SK-N-SH treated with all-trans-retinoic acid at 6 μM for 48 hours (cell line): ENCODE measurements around the gene ESF1.

Experiments used
- ATAC-seq: fragments of 200-7000 bp; cut with Tn5 transposase; 3 replicates; pipeline ENCODE4 v1.9.1; 2020; ENCODE audit warnings: mild to moderate bottlenecking, moderate library complexity
- ARNTL ChIP-seq: fragments of 450-650 bp; formaldehyde crosslinking; IDR thresholded peaks from 2 replicates; pipeline ENCODE4 v1.5.0; 2020; ENCODE audit warnings: low read depth, mild to moderate bottlenecking, moderate library complexity, borderline replicate concordance
- BACH2 ChIP-seq: fragments of 250-450 bp; sonication (Bioruptor Pico); IDR thresholded peaks from 2 replicates; pipeline ENCODE4 v1.9.0; 2021; ENCODE audit warnings: mild to moderate bottlenecking, borderline replicate concordance
- CREB5 ChIP-seq: fragments of 250-450 bp; sonication (Bioruptor Pico); IDR thresholded peaks from 2 replicates; pipeline ENCODE4 v1.5.1; 2020; ENCODE audit warnings: low read depth, mild to moderate bottlenecking, moderate library complexity
- CSDC2 ChIP-seq: fragments of 250-450 bp; sonication (Bioruptor Pico); IDR thresholded peaks from 2 replicates; pipeline ENCODE4 v1.5.0; 2020; ENCODE audit warnings: mild to moderate bottlenecking, moderate library complexity
- CSRNP3 ChIP-seq: fragments of 250-450 bp; sonication (Bioruptor Pico); IDR thresholded peaks from 2 replicates; pipeline ENCODE4 v1.5.1; 2021; ENCODE audit warnings: mild to moderate bottlenecking, moderate library complexity
- ESRRG ChIP-seq: fragments of 250-450 bp; sonication (Bioruptor Pico); IDR thresholded peaks from 2 replicates; pipeline ENCODE4 v1.6.1; 2021; ENCODE audit warnings: mild to moderate bottlenecking
- GLIS3 ChIP-seq: fragments of 250-450 bp; sonication (Bioruptor Pico); IDR thresholded peaks from 2 replicates; pipeline ENCODE4 v1.5.0; 2020; ENCODE audit warnings: mild to moderate bottlenecking, moderate library complexity
- ISL1 ChIP-seq: fragments of 250-450 bp; sonication (Bioruptor Pico); IDR thresholded peaks from 2 replicates; pipeline ENCODE4 v2.1.2; 2022; ENCODE audit warnings: mild to moderate bottlenecking, moderate library complexity
- OSR1 ChIP-seq: fragments of 250-450 bp; sonication (Bioruptor Pico); IDR thresholded peaks from 2 replicates; pipeline ENCODE4 v1.8.0; 2022; ENCODE audit warnings: moderate library complexity, mild to moderate bottlenecking, inconsistent platforms
- PATZ1 ChIP-seq: fragments of 250-450 bp; sonication (Bioruptor Pico); IDR thresholded peaks from 2 replicates; pipeline ENCODE4 v1.8.0; 2020; ENCODE audit warnings: mild to moderate bottlenecking, moderate library complexity, borderline replicate concordance
- POU6F1 ChIP-seq: fragments of 250-450 bp; sonication (Bioruptor Pico); IDR thresholded peaks from 2 replicates; pipeline ENCODE4 v1.8.0; 2021; ENCODE audit warnings: low read depth, mild to moderate bottlenecking, moderate library complexity, borderline replicate concordance
- PPARA ChIP-seq: fragments of 250-450 bp; sonication (Bioruptor Pico); IDR thresholded peaks from 2 replicates; pipeline ENCODE4 v1.5.0; 2020; ENCODE audit warnings: mild to moderate bottlenecking, borderline replicate concordance
- RARB ChIP-seq: fragments of 250-450 bp; sonication (Bioruptor Pico); IDR thresholded peaks from 2 replicates; pipeline ENCODE4 v1.8.0; 2021; ENCODE audit warnings: mild to moderate bottlenecking, moderate library complexity
- SNAI2 ChIP-seq: fragments of 250-450 bp; sonication (Bioruptor Pico); IDR thresholded peaks from 2 replicates; pipeline ENCODE4 v1.5.0; 2020; ENCODE audit warnings: mild to moderate bottlenecking, moderate library complexity
- TCF4 ChIP-seq: fragments of 250-450 bp; sonication (Bioruptor Pico); IDR thresholded peaks from 2 replicates; pipeline ENCODE4 v1.8.0; 2021; ENCODE audit warnings: mild to moderate bottlenecking, moderate library complexity, borderline replicate concordance
- TOX ChIP-seq: fragments of 250-450 bp; sonication (Bioruptor Pico); IDR thresholded peaks from 2 replicates; pipeline ENCODE4 v1.8.0; 2021; ENCODE audit warnings: mild to moderate bottlenecking, moderate library complexity, borderline replicate concordance
- TSHZ2 ChIP-seq: fragments of 250-450 bp; sonication (Bioruptor Pico); IDR thresholded peaks from 2 replicates; pipeline ENCODE4 v1.5.0; 2020; ENCODE audit warnings: mild to moderate bottlenecking, moderate library complexity
- ZC3H10 ChIP-seq: fragments of 250-450 bp; sonication (Bioruptor Pico); IDR thresholded peaks from 2 replicates; pipeline ENCODE4 v1.5.1; 2021; ENCODE audit warnings: mild to moderate bottlenecking, moderate library complexity
- ZFP3 ChIP-seq: fragments of 250-450 bp; sonication (Bioruptor Pico); IDR thresholded peaks from 2 replicates; pipeline ENCODE4 v1.5.0; 2020; ENCODE audit warnings: mild to moderate bottlenecking, moderate library complexity
- ZFP30 ChIP-seq: fragments of 450-650 bp; formaldehyde crosslinking; IDR thresholded peaks from 2 replicates; pipeline ENCODE4 v1.5.0; 2022; ENCODE audit warnings: mild to moderate bottlenecking, moderate library complexity
- ZNF70 ChIP-seq: fragments of 450-650 bp; formaldehyde crosslinking; IDR thresholded peaks from 2 replicates; pipeline ENCODE4 v1.5.0; 2020; ENCODE audit warnings: mild to moderate bottlenecking, moderate library complexity
- ZNF8 ChIP-seq: fragments of 450-650 bp; formaldehyde crosslinking; IDR thresholded peaks from 2 replicates; pipeline ENCODE4 v1.5.0; 2020; ENCODE audit warnings: mild to moderate bottlenecking, moderate library complexity

The ESF1 gene

GRCh38 chr20:13683833-13684232, 100.9 kb downstream of the ESF1 start:
- TF ChIP-seq GLIS3 (CRISPR knock-in tag) (no peak), OSR1 (CRISPR knock-in tag) (no peak), CSRNP3 (no peak), SNAI2 (no peak), PPARA (CRISPR knock-in tag) (no peak), TOX (CRISPR knock-in tag) (no peak), ZFP30 (CRISPR knock-in tag) (no peak), BACH2 (CRISPR knock-in tag) (no peak), CREB5 (no peak), POU6F1 (CRISPR knock-in tag) (no peak), ESRRG (CRISPR knock-in tag) (no peak), CSDC2 (CRISPR knock-in tag) (no peak)
- no peak for ATAC-seq

GRCh38 chr20:13681248-13682125, 103.2 kb downstream of the ESF1 start:
- no peak for ATAC-seq
- TF ChIP-seq ZNF8 (CRISPR knock-in tag) (no peak), PATZ1 (CRISPR knock-in tag) (no peak), BACH2 (CRISPR knock-in tag) (no peak), POU6F1 (CRISPR knock-in tag) (no peak), PPARA (CRISPR knock-in tag) (no peak), ISL1 (CRISPR knock-in tag) (no peak)

- ATAC-seq = no peak
- no peak for TF ChIP-seq TOX (CRISPR knock-in tag)
- no peak for TF ChIP-seq ZNF70 (CRISPR knock-in tag)
- TF ChIP-seq BACH2 (CRISPR knock-in tag) = no peak
- no peak for TF ChIP-seq SNAI2
- no peak for TF ChIP-seq ZFP30 (CRISPR knock-in tag)
- TF ChIP-seq ARNTL (CRISPR knock-in tag) = no peak
- TF ChIP-seq ESRRG (CRISPR knock-in tag) = no peak
- no peak for TF ChIP-seq ZC3H10
- no peak for TF ChIP-seq TCF4 (CRISPR knock-in tag)
- TF ChIP-seq ZFP3 (CRISPR knock-in tag) = no peak
- no peak for TF ChIP-seq RARB (CRISPR knock-in tag)
- TF ChIP-seq TSHZ2 (CRISPR knock-in tag) = no peak
- TF ChIP-seq CSDC2 (CRISPR knock-in tag) = no peak
These were observed 105.8 kb downstream of the ESF1 start for GRCh38 chr20:13678944-13679343.
